Measurements from ENCODE around the gene ANG. TPM values are rescaled to one million over a fixed set of nuclear protein-coding genes. Genes with fewer than 3 reads are reported as not detected.

ANG gene
- total and polyA plus RNA-seq, 10 of the 15 experiments (the other 5 are each of a cell fraction or from before 2014, with no cell fraction given): 1.0 to 5.9 (median 2.2) TPM

DNA sequence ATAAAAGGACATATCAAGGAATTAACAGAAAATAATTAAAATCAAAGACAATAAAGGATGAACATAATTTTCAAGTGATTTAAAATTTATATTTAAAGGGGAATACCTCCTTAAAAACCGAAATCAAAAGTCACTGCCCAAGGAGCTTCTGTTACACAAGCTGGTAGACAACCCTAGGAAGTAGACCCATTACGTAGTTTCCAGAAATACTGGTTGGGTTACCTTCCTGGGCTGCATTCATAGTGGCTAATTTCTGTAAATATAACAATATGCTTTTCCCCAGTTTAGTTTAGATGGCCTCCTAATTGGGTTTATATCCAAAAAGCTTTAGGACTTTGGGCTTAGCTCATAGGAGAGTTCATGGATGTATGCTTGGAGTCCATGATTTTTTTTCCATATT lies 55.0 kb downstream of the ANG start:
- FAIRE-seq: no peak
- RAD21 ChIA-PET (ENCODE audit: unreplicated experiment): no interaction called here
- Histone ChIP-seq H3K4me2 (ENCODE audit: control insufficient read depth, insufficient read depth) (no peak overlapping the region), H3K36me3 (ENCODE audit: control insufficient read depth in 2 of 2, insufficient read depth in 2 of 2, low read length in 1 of 2) (no peaks in the 10 kb centered on the region), H3K4me3 (no peak overlapping the region), H4K20me1 (ENCODE audit: control insufficient read depth, insufficient read depth) (no peaks in the 10 kb centered on the region), H3K9ac (ENCODE audit: control insufficient read depth, insufficient read depth, low read length) (no peak overlapping the region), H3K27ac (ENCODE audit: control insufficient read depth, insufficient read depth) (no peak overlapping the region), H3K9me3 (replicated peaks; ENCODE audit: control insufficient read depth, insufficient read depth, low read length) (no peaks in the 10 kb centered on the region), H3K4me1 (ENCODE audit: control insufficient read depth, insufficient read depth, low read length) (no peaks in the 10 kb centered on the region), H3K27me3 (replicated peaks in 1 of 2; ENCODE audit: control insufficient read depth in 2 of 2, insufficient read depth in 2 of 2, low read length in 1 of 2) (no peaks in the 10 kb centered on the region), H3K79me2 (ENCODE audit: control insufficient read depth, insufficient read depth, low read length) (no peaks in the 10 kb centered on the region), H2AFZ (ENCODE audit: control insufficient read depth, low read depth, low read length) (no peak overlapping the region)
- CTCF ChIA-PET: interaction anchor here (0.5 to 1.9 kb wide), 3 partner anchors 53 to 130 kb away, joined by 3 to 5 read pairs (median 3); no protein-coding TSS in a partner anchor
- SMC1A ChIA-PET (ENCODE audit: uncharacterized antibody, unreplicated experiment): interaction anchor here (1.1 kb wide), 2 partner anchors 13 to 40 kb away, joined by 3 read pairs; no protein-coding TSS in a partner anchor
- BruUV-seq (replicated peaks): no TSS peak
- in situ Hi-C loops (cut with MboI) (no loop called here), intact Hi-C loops (cut with micrococcal nuclease; ENCODE audit: unreplicated experiment) (no loop called here)
- DNase-seq (ENCODE audit: low read depth, low spot score): no peak
- 16% methylated on average over 2 of the region's 2 CpGs for WGBS (ENCODE audit: insufficient coverage, insufficient replicate concordance, low lambda C conversion rate, missing lambda C conversion rate)
- TF ChIP-seq PAX5 (IDR thresholded peaks at IDR 0.05; ENCODE audit: borderline replicate concordance, low read depth, low read length) (no peak), ZBED1 (IDR thresholded peaks at IDR 0.05; ENCODE audit: borderline replicate concordance) (no peak), NBN (IDR thresholded peaks at IDR 0.05) (no peak), RB1 (IDR thresholded peaks at IDR 0.05; ENCODE audit: borderline replicate concordance) (no peak), BACH1 (IDR thresholded peaks at IDR 0.05; ENCODE audit: borderline replicate concordance) (no peak), BCL11A (IDR thresholded peaks at IDR 0.05; ENCODE audit: low read depth, low read length) (no peak), NR2C1 (IDR thresholded peaks at IDR 0.05) (no peak), TBL1XR1 (IDR thresholded peaks at IDR 0.05; ENCODE audit: low read depth, low read length) (no peak)
- TF ChIP-seq, protein P1, sequence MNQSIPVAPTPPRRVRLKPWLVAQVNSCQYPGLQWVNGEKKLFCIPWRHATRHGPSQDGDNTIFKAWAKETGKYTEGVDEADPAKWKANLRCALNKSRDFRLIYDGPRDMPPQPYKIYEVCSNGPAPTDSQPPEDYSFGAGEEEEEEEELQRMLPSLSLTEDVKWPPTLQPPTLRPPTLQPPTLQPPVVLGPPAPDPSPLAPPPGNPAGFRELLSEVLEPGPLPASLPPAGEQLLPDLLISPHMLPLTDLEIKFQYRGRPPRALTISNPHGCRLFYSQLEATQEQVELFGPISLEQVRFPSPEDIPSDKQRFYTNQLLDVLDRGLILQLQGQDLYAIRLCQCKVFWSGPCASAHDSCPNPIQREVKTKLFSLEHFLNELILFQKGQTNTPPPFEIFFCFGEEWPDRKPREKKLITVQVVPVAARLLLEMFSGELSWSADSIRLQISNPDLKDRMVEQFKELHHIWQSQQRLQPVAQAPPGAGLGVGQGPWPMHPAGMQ (IDR thresholded peaks at IDR 0.05; ENCODE audit: borderline replicate concordance): no peak
- TF ChIP-seq, protein P2, sequence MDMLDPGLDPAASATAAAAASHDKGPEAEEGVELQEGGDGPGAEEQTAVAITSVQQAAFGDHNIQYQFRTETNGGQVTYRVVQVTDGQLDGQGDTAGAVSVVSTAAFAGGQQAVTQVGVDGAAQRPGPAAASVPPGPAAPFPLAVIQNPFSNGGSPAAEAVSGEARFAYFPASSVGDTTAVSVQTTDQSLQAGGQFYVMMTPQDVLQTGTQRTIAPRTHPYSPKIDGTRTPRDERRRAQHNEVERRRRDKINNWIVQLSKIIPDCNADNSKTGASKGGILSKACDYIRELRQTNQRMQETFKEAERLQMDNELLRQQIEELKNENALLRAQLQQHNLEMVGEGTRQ (IDR thresholded peaks at IDR 0.05; ENCODE audit: borderline replicate concordance, low read depth, low read length): no peak
- ATAC-seq: no peak
- POLR2A ChIA-PET: interaction anchor here (0.6 kb wide), 1 partner anchor 552 kb away, joined by 3 read pairs; no protein-coding TSS in a partner anchor

Small RNAs within 50 kb of the gene (small RNA-seq; reads per million reads assigned to genes)
- not detected for gene RF00019

Other genes with a start within 250 kb of the ANG start
Only the 7 nearest of the 15 such genes appear.
- gene RNASE11, start 100.8 kb upstream of the ANG start, total RNA-seq (2014; rRNA removed): not detected in 2 replicates
- gene RNASE11, start 100.8 kb upstream of the ANG start, total RNA-seq (2014; rRNA removed; fragmentation: Illumina TruSeq; extraction: Trizol): not detected in 2 replicates
- gene RNASE11, start 100.8 kb upstream of the ANG start, total RNA-seq (2021): not detected in 2 replicates
- not detected in 2 replicates for gene RNASE11, start 100.8 kb upstream of the ANG start, polyA plus RNA-seq (2011; rRNA removed)
- gene RNASE11, start 100.8 kb upstream of the ANG start, polyA plus RNA-seq (2014; fragmentation: Illumina TruSeq; extraction: Trizol): not detected in 2 replicates
- gene RNASE11, start 100.8 kb upstream of the ANG start, polyA plus RNA-seq (2014; fragmentation: Nextera tagmentation; extraction: Ambion mirVana): not detected
- gene RNASE11, start 100.8 kb upstream of the ANG start, polyA plus RNA-seq (2014; rRNA removed): not detected in 2 replicates
- gene RNASE11, start 100.8 kb upstream of the ANG start, polyA plus RNA-seq (2016; fragmentation: Nextera tagmentation; extraction: Ambion mirVana): not detected
- not detected in 2 replicates for gene RNASE12, start 97.4 kb upstream of the ANG start, total RNA-seq (2014; rRNA removed)
- not detected in 2 replicates for gene RNASE12, start 97.4 kb upstream of the ANG start, total RNA-seq (2014; rRNA removed; fragmentation: Illumina TruSeq; extraction: Trizol)
- gene RNASE12, start 97.4 kb upstream of the ANG start, total RNA-seq (2021): not detected in 2 replicates
- gene RNASE12, start 97.4 kb upstream of the ANG start, polyA plus RNA-seq (2011; rRNA removed): not detected in 2 replicates
- gene RNASE12, start 97.4 kb upstream of the ANG start, polyA plus RNA-seq (2014; fragmentation: Illumina TruSeq; extraction: Trizol): not detected in 2 replicates
- gene RNASE12, start 97.4 kb upstream of the ANG start, polyA plus RNA-seq (2014; fragmentation: Nextera tagmentation; extraction: Ambion mirVana): not detected
- gene RNASE12, start 97.4 kb upstream of the ANG start, polyA plus RNA-seq (2014; rRNA removed): not detected in 2 replicates
- not detected for gene RNASE12, start 97.4 kb upstream of the ANG start, polyA plus RNA-seq (2016; fragmentation: Nextera tagmentation; extraction: Ambion mirVana)
- 0.62 and 0.76 TPM in 2 replicates for gene OR6S1, start 47.1 kb upstream of the ANG start, total RNA-seq (2014; rRNA removed)
- 0.64 and 0.67 TPM in 2 replicates for gene OR6S1, start 47.1 kb upstream of the ANG start, total RNA-seq (2014; rRNA removed; fragmentation: Illumina TruSeq; extraction: Trizol)
- gene OR6S1, start 47.1 kb upstream of the ANG start, total RNA-seq (2021): 0.51 and 0.66 TPM in 2 replicates
- 0.09 and 0.24 TPM in 2 replicates for gene OR6S1, start 47.1 kb upstream of the ANG start, polyA plus RNA-seq (2011; rRNA removed)
- 0.22 TPM in 1 of 2 replicates, not detected in the other for gene OR6S1, start 47.1 kb upstream of the ANG start, polyA plus RNA-seq (2014; fragmentation: Illumina TruSeq; extraction: Trizol)
- gene OR6S1, start 47.1 kb upstream of the ANG start, polyA plus RNA-seq (2014; fragmentation: Nextera tagmentation; extraction: Ambion mirVana): not detected
- gene OR6S1, start 47.1 kb upstream of the ANG start, polyA plus RNA-seq (2014; rRNA removed): 0.35 and 0.42 TPM in 2 replicates
- gene OR6S1, start 47.1 kb upstream of the ANG start, polyA plus RNA-seq (2016; fragmentation: Nextera tagmentation; extraction: Ambion mirVana): not detected
- 1.1 and 2.0 TPM in 2 replicates for gene RNASE4, start 4.2 kb upstream of the ANG start, total RNA-seq (2014; rRNA removed)
- 1.3 and 1.6 TPM in 2 replicates for gene RNASE4, start 4.2 kb upstream of the ANG start, total RNA-seq (2014; rRNA removed; fragmentation: Illumina TruSeq; extraction: Trizol)
- gene RNASE4, start 4.2 kb upstream of the ANG start, total RNA-seq (2021): 0.29 and 1.1 TPM in 2 replicates
- gene RNASE4, start 4.2 kb upstream of the ANG start, polyA plus RNA-seq (2011; rRNA removed): 0.87 and 1.1 TPM in 2 replicates
- gene RNASE4, start 4.2 kb upstream of the ANG start, polyA plus RNA-seq (2014; fragmentation: Illumina TruSeq; extraction: Trizol): 0.29 and 1.3 TPM in 2 replicates
- 1 to 10 TPM; 1.2 to 2.6 TPM for gene RNASE4, start 4.2 kb upstream of the ANG start, polyA plus RNA-seq (2014; fragmentation: Nextera tagmentation; extraction: Ambion mirVana)
- 1.0 and 1.9 TPM in 2 replicates for gene RNASE4, start 4.2 kb upstream of the ANG start, polyA plus RNA-seq (2014; rRNA removed)
- gene RNASE4, start 4.2 kb upstream of the ANG start, polyA plus RNA-seq (2016; fragmentation: Nextera tagmentation; extraction: Ambion mirVana): 1 to 10 TPM; 1.4 to 1.9 TPM
- gene EDDM3A, start 57.1 kb downstream of the ANG start, total RNA-seq (2014; rRNA removed): not detected in 2 replicates
- gene EDDM3A, start 57.1 kb downstream of the ANG start, total RNA-seq (2014; rRNA removed; fragmentation: Illumina TruSeq; extraction: Trizol): not detected in 2 replicates
- gene EDDM3A, start 57.1 kb downstream of the ANG start, total RNA-seq (2021): not detected in 2 replicates
- not detected in 2 replicates for gene EDDM3A, start 57.1 kb downstream of the ANG start, polyA plus RNA-seq (2011; rRNA removed)
- not detected in 2 replicates for gene EDDM3A, start 57.1 kb downstream of the ANG start, polyA plus RNA-seq (2014; fragmentation: Illumina TruSeq; extraction: Trizol)
- not detected for gene EDDM3A, start 57.1 kb downstream of the ANG start, polyA plus RNA-seq (2014; fragmentation: Nextera tagmentation; extraction: Ambion mirVana)
- gene EDDM3A, start 57.1 kb downstream of the ANG start, polyA plus RNA-seq (2014; rRNA removed): not detected in 2 replicates
- not detected for gene EDDM3A, start 57.1 kb downstream of the ANG start, polyA plus RNA-seq (2016; fragmentation: Nextera tagmentation; extraction: Ambion mirVana)
- gene EDDM3B, start 79.6 kb downstream of the ANG start, total RNA-seq (2014; rRNA removed): not detected in 2 replicates
- not detected in 2 replicates for gene EDDM3B, start 79.6 kb downstream of the ANG start, total RNA-seq (2014; rRNA removed; fragmentation: Illumina TruSeq; extraction: Trizol)
- gene EDDM3B, start 79.6 kb downstream of the ANG start, total RNA-seq (2021): not detected in 2 replicates
- gene EDDM3B, start 79.6 kb downstream of the ANG start, polyA plus RNA-seq (2011; rRNA removed): not detected in 2 replicates
- gene EDDM3B, start 79.6 kb downstream of the ANG start, polyA plus RNA-seq (2014; fragmentation: Illumina TruSeq; extraction: Trizol): not detected in 2 replicates
- not detected for gene EDDM3B, start 79.6 kb downstream of the ANG start, polyA plus RNA-seq (2014; fragmentation: Nextera tagmentation; extraction: Ambion mirVana)
- gene EDDM3B, start 79.6 kb downstream of the ANG start, polyA plus RNA-seq (2014; rRNA removed): not detected in 2 replicates
- gene EDDM3B, start 79.6 kb downstream of the ANG start, polyA plus RNA-seq (2016; fragmentation: Nextera tagmentation; extraction: Ambion mirVana): not detected
- 34.6 and 44.3 TPM in 2 replicates for gene RNASE6, start 92.5 kb downstream of the ANG start, total RNA-seq (2014; rRNA removed)
- 28.7 and 30.8 TPM in 2 replicates for gene RNASE6, start 92.5 kb downstream of the ANG start, total RNA-seq (2014; rRNA removed; fragmentation: Illumina TruSeq; extraction: Trizol)
- gene RNASE6, start 92.5 kb downstream of the ANG start, total RNA-seq (2021): 16.5 and 18.9 TPM in 2 replicates
- 19.7 and 20.2 TPM in 2 replicates for gene RNASE6, start 92.5 kb downstream of the ANG start, polyA plus RNA-seq (2011; rRNA removed)
- 47.0 and 61.9 TPM in 2 replicates for gene RNASE6, start 92.5 kb downstream of the ANG start, polyA plus RNA-seq (2014; fragmentation: Illumina TruSeq; extraction: Trizol)
- gene RNASE6, start 92.5 kb downstream of the ANG start, polyA plus RNA-seq (2014; fragmentation: Nextera tagmentation; extraction: Ambion mirVana): 10 to 100 TPM; 52.4 to 65.3 TPM
- 28.4 and 31.7 TPM in 2 replicates for gene RNASE6, start 92.5 kb downstream of the ANG start, polyA plus RNA-seq (2014; rRNA removed)
- gene RNASE6, start 92.5 kb downstream of the ANG start, polyA plus RNA-seq (2016; fragmentation: Nextera tagmentation; extraction: Ambion mirVana): 10 to 100 TPM; 13.0 to 14.8 TPM